Measurements from ENCODE around the gene DST.

DNA sequence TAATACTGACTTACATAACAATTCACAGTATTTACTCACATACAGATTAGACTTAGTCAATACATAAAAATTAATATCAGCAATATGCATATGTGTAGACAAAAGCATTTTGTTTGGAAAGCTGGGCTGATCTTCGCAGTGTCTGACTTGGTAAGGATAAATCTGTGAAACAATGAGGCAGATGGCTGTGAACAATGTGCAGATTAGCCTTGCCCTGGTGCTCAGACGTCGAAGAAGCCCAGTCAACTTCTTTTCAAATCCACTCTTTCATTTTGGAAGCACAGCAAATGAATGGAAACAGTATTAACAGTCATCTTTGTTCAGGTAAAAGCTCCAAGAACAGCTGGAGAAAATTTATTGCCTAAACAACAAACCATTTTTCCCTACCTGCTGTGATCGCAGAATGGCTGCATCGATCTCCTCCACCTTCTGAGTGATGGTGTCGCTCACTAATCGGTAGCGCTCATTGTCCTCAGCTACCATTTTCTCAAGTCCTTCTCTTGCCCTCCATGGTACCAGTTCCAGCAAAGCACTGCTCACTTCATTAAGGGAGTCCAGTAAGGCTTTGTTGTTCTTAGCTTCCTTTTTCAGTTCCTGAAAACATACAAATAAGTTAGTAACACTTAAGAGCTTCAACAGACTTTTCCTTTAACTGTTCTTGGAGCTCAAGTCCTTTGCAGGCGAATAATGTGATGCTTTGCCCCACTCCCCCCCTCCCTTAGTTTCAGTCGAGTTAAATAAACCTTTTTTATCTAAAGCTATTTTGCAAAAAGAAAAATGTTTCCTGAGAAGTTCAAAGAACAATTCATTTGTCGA, 116.5 kb downstream of the DST start:
- TF ChIP-seq POLR2A (IDR thresholded peaks at IDR 0.05; ENCODE audit: low read depth, low read length) (no peak), ELK1 (IDR thresholded peaks at IDR 0.05; ENCODE audit: borderline replicate concordance, low read depth, low read length) (no peak), MXI1 (IDR thresholded peaks at IDR 0.05; ENCODE audit: borderline replicate concordance, low read depth, low read length) (no peak)
- TF ChIP-seq, protein P1, sequence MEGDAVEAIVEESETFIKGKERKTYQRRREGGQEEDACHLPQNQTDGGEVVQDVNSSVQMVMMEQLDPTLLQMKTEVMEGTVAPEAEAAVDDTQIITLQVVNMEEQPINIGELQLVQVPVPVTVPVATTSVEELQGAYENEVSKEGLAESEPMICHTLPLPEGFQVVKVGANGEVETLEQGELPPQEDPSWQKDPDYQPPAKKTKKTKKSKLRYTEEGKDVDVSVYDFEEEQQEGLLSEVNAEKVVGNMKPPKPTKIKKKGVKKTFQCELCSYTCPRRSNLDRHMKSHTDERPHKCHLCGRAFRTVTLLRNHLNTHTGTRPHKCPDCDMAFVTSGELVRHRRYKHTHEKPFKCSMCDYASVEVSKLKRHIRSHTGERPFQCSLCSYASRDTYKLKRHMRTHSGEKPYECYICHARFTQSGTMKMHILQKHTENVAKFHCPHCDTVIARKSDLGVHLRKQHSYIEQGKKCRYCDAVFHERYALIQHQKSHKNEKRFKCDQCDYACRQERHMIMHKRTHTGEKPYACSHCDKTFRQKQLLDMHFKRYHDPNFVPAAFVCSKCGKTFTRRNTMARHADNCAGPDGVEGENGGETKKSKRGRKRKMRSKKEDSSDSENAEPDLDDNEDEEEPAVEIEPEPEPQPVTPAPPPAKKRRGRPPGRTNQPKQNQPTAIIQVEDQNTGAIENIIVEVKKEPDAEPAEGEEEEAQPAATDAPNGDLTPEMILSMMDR (conservative IDR thresholded peaks at IDR 0.05; ENCODE audit: low read depth, low read length), result no peak
